ENCODE results near the gene INHBB.

DNA sequence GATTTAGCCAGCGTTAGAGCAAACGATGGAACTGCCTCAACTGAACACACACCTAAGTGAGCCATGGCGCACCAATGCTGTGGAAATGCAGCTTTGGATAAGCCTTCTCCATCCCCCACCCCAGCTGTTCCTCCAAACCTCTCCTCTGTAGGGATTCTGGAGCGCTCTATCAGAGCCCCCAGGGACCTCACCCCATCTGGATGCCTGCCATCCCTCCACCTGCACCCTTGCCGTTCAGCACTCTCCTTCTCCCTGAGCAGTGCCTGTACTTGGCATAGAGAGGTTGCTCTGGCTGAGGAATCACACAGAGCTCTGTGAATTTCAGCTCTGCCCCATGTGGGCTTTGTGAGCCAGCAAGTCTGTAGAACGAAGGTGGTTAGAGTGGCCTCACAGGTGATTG is 42.8 kb upstream of the INHBB start:
- TF ChIP-seq, protein P1, sequence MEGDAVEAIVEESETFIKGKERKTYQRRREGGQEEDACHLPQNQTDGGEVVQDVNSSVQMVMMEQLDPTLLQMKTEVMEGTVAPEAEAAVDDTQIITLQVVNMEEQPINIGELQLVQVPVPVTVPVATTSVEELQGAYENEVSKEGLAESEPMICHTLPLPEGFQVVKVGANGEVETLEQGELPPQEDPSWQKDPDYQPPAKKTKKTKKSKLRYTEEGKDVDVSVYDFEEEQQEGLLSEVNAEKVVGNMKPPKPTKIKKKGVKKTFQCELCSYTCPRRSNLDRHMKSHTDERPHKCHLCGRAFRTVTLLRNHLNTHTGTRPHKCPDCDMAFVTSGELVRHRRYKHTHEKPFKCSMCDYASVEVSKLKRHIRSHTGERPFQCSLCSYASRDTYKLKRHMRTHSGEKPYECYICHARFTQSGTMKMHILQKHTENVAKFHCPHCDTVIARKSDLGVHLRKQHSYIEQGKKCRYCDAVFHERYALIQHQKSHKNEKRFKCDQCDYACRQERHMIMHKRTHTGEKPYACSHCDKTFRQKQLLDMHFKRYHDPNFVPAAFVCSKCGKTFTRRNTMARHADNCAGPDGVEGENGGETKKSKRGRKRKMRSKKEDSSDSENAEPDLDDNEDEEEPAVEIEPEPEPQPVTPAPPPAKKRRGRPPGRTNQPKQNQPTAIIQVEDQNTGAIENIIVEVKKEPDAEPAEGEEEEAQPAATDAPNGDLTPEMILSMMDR (IDR thresholded peaks at IDR 0.05; ENCODE audit: poor library complexity): no peak
- TF ChIP-seq EZH2phosphoT487 (IDR thresholded peaks at IDR 0.05; ENCODE audit: low read depth, severe bottlenecking, unreplicated experiment) (no peak), EZH2 (IDR thresholded peaks at IDR 0.05; ENCODE audit: borderline replicate concordance) (no peak)

All from hepatocyte (in vitro differentiated cells).